OCI-LY7 (cell line): Measurements from ENCODE around the gene ZNF385D. TPM values are rescaled to one million over a fixed set of nuclear protein-coding genes. Genes with fewer than 3 reads are reported as not detected.

ENCODE experiments used
- BruUV-seq: library from RNA; stranded (reverse); fragments of 400-500 nt; replicated peaks from 2 replicates; lab custom pipeline; 2021; lab: Mats Ljungman, UMichigan
- CTCF ChIA-PET: fragments of 300-600 bp; sonication (Branson Sonifier 250); formaldehyde crosslinking; loops from one replicate; lab custom pipeline; 2022; ENCODE audit warnings: antibody characterized with exemption; ENCODE audit not compliant: unreplicated experiment; lab: Charles Lee
- POLR2A ChIA-PET: fragments of 300-600 bp; sonication (Branson Sonifier 250); formaldehyde crosslinking; loops from one replicate; lab custom pipeline; 2022; ENCODE audit warnings: antibody characterized with exemption; lab: Charles Lee
- DNase-seq: peaks from one replicate; pipeline ENCODE4 v3.0.0-alpha.2; 2015; ENCODE audit warnings: low spot score
- H2AFZ ChIP-seq: fragments of 200-600 bp; sonication (generic), shearing (Covaris generic); 2 replicates; pipeline ENCODE4 v1.6.1; 2014; ENCODE audit warnings: mild to moderate bottlenecking, antibody characterized with exemption, low read length, moderate library complexity
- H3K27ac ChIP-seq: fragments of 200-600 bp; sonication (generic); 2 replicates; pipeline ENCODE4 v1.5.1; 2014; ENCODE audit warnings: mixed run types, low read depth, mild to moderate bottlenecking, moderate library complexity, low read length, inconsistent platforms; ENCODE audit not compliant: poor library complexity, severe bottlenecking
- H3K36me3 ChIP-seq: fragments of 200-600 bp; sonication (generic); 2 replicates; pipeline ENCODE4 v1.6.1; 2014; ENCODE audit warnings: mild to moderate bottlenecking, antibody characterized with exemption, low read length, moderate library complexity, mixed read lengths; ENCODE audit not compliant: insufficient read depth
- H3K4me1 ChIP-seq: fragments of 200-600 bp; sonication (generic); 2 replicates; pipeline ENCODE4 v1.5.1; 2014; ENCODE audit warnings: mild to moderate bottlenecking, low read length; ENCODE audit not compliant: insufficient read depth, poor library complexity, severe bottlenecking
- H3K4me2 ChIP-seq: fragments of 200-600 bp; sonication (generic); 2 replicates; pipeline ENCODE4 v1.6.1; 2014; ENCODE audit warnings: mild to moderate bottlenecking, low read length
- H3K4me3 ChIP-seq: fragments of 200-600 bp; sonication (generic); 2 replicates; pipeline ENCODE4 v1.5.1; 2014; ENCODE audit warnings: mild to moderate bottlenecking, low read depth, low read length; ENCODE audit not compliant: poor library complexity, severe bottlenecking
- H3K79me2 ChIP-seq: fragments of 200-600 bp; sonication (generic); 2 replicates; pipeline ENCODE4 v1.6.1; 2016; ENCODE audit warnings: low read depth, mild to moderate bottlenecking, low read length, moderate library complexity, mixed read lengths; ENCODE audit not compliant: insufficient read depth
- H3K9me2 ChIP-seq: fragments of 200-600 bp; sonication (generic); 2 replicates; pipeline ENCODE4 v1.6.1; 2016; ENCODE audit warnings: mild to moderate bottlenecking, low read length, mixed read lengths; ENCODE audit not compliant: insufficient read depth
- H3K9me3 ChIP-seq: fragments of 200-600 bp; sonication (generic); 2 replicates; pipeline ENCODE4 v1.6.1; 2014; ENCODE audit warnings: mild to moderate bottlenecking, mixed run types, low read length, mixed read lengths
- H4K20me1 ChIP-seq: fragments of 200-600 bp; sonication (generic); 2 replicates; pipeline ENCODE4 v1.6.1; 2014; ENCODE audit warnings: mild to moderate bottlenecking, antibody characterized with exemption, low read length, moderate library complexity, mixed read lengths; ENCODE audit not compliant: insufficient read depth
- CTCF ChIP-seq: fragments of 200-600 bp; sonication (generic); conservative IDR thresholded peaks from 2 replicates; pipeline ENCODE4 v1.5.1; 2014; ENCODE audit warnings: mild to moderate bottlenecking, antibody characterized with exemption, low read length, moderate library complexity, mixed read lengths
- EZH2phosphoT487 ChIP-seq: fragments of 200-600 bp; sonication (generic); IDR thresholded peaks from 2 replicates; pipeline ENCODE4 v1.6.1; 2018; ENCODE audit warnings: low read depth, borderline replicate concordance, mild to moderate bottlenecking, mixed run types, antibody characterized with exemption, low read length, moderate library complexity, mixed read lengths
- intact Hi-C: fragments of 100-400 bp; cut with micrococcal nuclease; formaldehyde crosslinking; loops from one replicate; pipeline ENCODE4 v1.10.0; 2022; ENCODE audit not compliant: unreplicated experiment
- total RNA-seq, 2 experiments: library from RNA; depleted of rRNA in 1 of 2; stranded (reverse); fragments of >200 nt in 1 of 2; shearing (Covaris generic) in 1 of 2; gene quantifications; 2 replicates each; pipeline ENCODE4 v1.2.3, GENCODE V29; 2014 to 2022

Gene ZNF385D
- total RNA-seq, 2 experiments from 2014 or later: 0.13 TPM; not detected in 1

DNA sequence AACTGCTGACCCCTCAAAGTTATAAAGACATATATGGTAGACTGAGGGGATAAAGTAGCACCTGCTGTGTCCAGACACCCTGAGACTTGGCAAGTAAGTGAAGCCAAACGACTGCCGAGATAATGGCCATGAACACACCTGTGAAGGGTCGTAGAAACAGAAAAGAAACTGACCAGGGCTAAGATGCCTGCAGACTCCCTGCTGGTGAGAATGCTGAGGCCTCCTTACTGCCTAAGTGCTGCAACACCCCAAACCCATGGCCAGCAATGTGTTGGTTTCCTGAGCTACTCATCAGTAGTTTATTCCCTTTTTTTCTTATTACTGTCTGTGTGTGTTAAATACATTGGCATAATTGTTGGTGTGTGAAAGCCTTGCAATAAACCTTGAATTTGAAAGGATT, 233.8 kb downstream of the ZNF385D start:
- ChIA-PET CTCF (no interaction called here), POLR2A (no interaction called here)

DNA sequence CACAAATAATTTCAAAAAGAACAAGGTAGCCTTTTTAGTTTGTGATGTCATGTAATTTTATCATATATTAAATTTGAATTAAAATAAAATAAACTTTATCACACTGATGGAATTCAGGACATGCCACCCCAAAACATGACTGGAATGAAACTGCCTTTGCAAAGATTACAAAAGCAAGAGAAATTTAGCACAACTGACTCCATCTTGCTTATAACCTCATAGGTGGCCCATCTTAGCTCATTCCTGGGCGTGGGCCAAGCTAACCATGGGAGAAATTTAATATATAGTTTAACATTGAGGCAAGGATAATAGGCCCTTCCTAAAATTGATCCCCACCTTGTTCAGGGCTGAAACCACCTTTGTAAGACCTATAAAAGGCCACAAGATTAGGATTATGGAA, 235.6 kb downstream of the ZNF385D start:
- Histone ChIP-seq H3K9me2 (no peaks in the 10 kb centered on the region), H3K79me2 (no peaks in the 10 kb centered on the region), H3K9me3 (no peaks in the 10 kb centered on the region), H3K36me3 (no peaks in the 10 kb centered on the region), H3K27ac (no peak overlapping the region), H3K4me1 (no peaks in the 10 kb centered on the region), H3K4me2 (no peak overlapping the region), H4K20me1 (no peaks in the 10 kb centered on the region), H3K4me3 (no peak overlapping the region), H2AFZ (no peak overlapping the region)
- no TSS peak for BruUV-seq
- POLR2A ChIA-PET: no interaction called here
- DNase-seq: no peak
- TF ChIP-seq CTCF (no peak), EZH2phosphoT487 (no peak)
- CTCF ChIA-PET: no interaction called here
- intact Hi-C loops: no loop called here

More for the DNA sequence above, 233.8 kb downstream of the ZNF385D start:
- no peak overlapping the region for H3K27ac ChIP-seq
- intact Hi-C loops: no loop called here
- no peak overlapping the region for H2AFZ ChIP-seq
- TF ChIP-seq EZH2phosphoT487 (no peak), CTCF (no peak)
- H3K36me3 ChIP-seq: no peaks in the 10 kb centered on the region
- no peaks in the 10 kb centered on the region for H3K79me2 ChIP-seq
- no peaks in the 10 kb centered on the region for H4K20me1 ChIP-seq
- BruUV-seq: no TSS peak
- no peaks in the 10 kb centered on the region for H3K9me2 ChIP-seq
- H3K4me2 ChIP-seq: no peak overlapping the region
- H3K4me3 ChIP-seq: no peak overlapping the region
- H3K9me3 ChIP-seq: no peaks in the 10 kb centered on the region
- no peaks in the 10 kb centered on the region for H3K4me1 ChIP-seq
- DNase-seq: no peak

DNA sequence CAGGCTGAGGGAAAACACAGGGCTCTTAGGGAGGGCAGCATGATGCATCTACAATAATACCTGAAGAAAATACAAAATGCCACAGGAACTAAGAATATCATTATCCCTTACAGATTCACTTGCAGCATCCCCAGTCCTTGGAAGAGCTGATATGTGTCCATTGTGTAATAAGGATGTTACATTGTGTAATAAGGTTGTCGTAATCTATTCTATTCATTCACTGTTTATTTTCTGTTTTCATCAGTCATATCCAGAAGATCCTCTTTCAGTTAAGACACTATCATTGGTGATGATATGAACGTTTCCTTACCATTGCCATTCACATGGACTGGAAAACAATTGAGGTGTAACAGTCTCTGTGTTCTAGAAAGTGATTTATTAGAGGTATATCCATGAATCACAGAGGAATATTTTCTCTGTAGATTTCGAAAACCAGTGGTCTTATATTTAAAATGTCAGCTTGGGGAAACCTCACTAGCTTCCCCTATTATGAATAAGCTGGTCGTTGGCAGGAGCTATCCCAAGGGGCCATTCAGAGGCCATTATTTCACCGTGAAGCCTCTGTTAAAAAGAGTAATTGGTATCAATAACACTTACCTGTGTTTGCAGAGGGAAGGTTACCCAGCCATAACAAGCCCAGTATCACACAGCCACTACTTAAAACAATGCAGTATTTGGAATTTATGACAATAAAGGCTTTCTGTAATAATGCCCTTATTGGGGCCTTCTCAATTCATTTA, 241.1 kb downstream of the ZNF385D start:
- BruUV-seq: no TSS peak
- no peaks in the 10 kb centered on the region for H3K79me2 ChIP-seq
- no peak overlapping the region for H3K4me3 ChIP-seq
- TF ChIP-seq CTCF: no peak
- no peak for TF ChIP-seq EZH2phosphoT487
- no peak for DNase-seq
- no peak overlapping the region for H3K4me2 ChIP-seq
- H4K20me1 ChIP-seq: no peaks in the 10 kb centered on the region
- ChIA-PET POLR2A (no interaction called here), CTCF (no interaction called here)
- H3K27ac ChIP-seq: no peak overlapping the region
- no peaks in the 10 kb centered on the region for H3K9me2 ChIP-seq
- no peaks in the 10 kb centered on the region for H3K4me1 ChIP-seq
- H3K36me3 ChIP-seq: no peaks in the 10 kb centered on the region
- no peaks in the 10 kb centered on the region for H3K9me3 ChIP-seq
- intact Hi-C loops: no loop called here
- H2AFZ ChIP-seq: no peak overlapping the region
